NCI-H2029 treated with DMSO at 0.1 percent for 48 hours (cell line): Measurements from ENCODE around the gene ABCC9.

Experiments used
- DNase-seq: peaks from one replicate; lab custom pipeline; 2025; lab: John Stamatoyannopoulos, UW

ABCC9 gene

DNA sequence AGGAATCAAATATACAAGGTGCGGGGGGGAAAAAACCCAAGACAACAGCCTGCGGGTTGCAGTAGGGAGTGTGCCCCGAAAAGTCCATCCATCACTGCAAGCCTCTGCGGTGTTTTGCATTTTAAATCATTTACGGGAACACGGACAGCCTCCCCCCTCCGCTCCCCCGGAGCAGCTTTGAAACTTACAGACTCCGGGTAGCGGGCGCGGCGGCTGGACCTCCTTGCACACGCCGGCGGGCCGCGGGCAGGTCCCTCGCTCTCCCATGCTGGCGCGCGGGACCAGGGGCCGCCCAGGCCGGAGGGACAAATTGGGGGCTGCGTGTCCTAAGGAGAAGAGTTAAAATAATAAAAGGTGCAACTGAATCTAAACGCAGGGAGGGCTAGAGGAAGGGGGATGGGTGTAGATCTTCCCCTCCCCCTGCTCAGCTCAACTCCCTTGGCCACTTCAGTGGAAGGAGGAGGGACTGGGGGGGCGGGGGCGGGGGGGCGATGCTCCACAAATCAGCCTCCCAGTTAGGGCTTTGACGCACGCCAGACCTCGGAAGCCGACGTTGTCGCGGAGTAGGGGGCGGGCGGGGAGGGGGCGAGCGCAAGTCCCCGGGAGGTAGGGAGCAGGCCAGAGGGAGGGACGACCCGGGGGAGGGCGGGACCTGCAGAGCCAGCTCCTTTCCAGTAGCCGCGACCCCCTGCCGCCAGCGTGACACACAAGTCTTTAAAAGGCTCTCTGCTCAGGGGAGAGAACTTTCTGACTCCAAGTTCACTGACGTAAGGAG lies 166.7 kb downstream of the ABCC9 start, which contains the start of gene KCNJ8:
Gene KCNJ8 (minus strand): TSS at position 349 of the 775 bp plus-strand sequence. CDS start 1,090 bp downstream, outside the sequence.
- no peak for DNase-seq

- no peak for DNase-seq
Observed at GRCh38 chr12:21773806-21774205, 167.4 kb downstream of the ABCC9 start.

DNA sequence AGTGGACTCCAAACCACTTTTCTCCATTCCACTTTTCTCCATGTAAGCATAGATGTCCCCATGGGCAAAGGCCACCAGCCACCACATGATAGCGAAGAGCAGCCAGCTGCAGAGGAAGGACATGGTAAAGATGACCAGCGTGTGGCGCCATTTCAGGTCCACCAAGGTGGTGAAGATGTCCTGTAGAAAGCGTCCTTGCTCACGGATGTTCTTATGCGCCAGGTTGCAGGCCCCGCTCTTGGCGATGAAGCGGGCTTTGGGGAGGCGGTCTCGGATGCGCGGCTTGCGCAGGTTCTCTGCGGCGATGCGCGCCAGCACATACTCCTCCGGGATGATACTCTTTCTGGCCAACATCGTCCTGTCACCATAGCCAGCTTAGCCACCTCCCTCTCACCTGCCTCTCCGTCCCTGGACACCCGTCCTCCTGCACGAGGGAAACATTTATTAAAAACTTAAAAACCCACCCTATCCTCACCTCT lies 167.9 kb downstream of the ABCC9 start:
- DNase-seq = no peak

- no peak for DNase-seq
Observed at GRCh38 chr12:21771311-21771710, 169.9 kb downstream of the ABCC9 start.

- no peak for DNase-seq
Observed at GRCh38 chr12:21769307-21769706, 171.9 kb downstream of the ABCC9 start.

DNA sequence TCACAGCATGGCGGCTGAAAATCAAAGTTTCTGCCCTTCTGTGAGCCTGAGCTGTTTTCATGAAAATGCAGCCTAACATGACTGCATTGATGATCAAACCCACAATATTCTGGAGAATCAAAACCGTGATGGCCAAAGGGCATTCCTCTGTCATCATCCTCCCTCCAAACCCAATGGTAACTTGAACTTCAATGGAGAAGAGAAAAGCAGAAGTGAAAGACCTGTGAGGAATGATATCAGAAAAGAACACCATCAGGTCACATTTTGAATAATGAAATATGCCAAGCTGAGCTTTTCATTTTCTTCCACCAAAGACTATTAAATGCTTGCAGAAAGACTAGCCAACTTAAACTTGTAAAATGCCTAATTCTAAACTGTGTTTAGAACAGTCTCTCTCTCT lies 174.8 kb downstream of the ABCC9 start:
- DNase-seq = no peak

DNA sequence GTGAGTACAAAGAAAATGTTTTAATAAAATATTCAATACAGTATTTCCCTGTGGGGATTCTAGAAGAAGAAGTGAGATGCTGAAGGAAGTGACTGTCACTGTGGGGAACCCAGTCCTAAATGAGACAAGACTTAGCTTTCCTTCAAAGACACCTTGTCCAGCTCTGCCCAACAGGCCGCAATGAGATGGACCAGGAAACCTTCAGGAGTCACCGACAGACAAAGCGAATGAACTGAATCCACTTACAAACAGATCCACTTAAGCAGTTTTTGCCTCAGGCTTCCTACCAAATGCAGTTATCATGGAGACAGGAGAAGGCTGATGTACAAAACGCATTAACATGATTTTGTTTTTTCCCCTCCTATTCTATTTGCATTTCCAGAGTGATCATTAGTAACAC lies 176.3 kb downstream of the ABCC9 start:
- DNase-seq = no peak

DNA sequence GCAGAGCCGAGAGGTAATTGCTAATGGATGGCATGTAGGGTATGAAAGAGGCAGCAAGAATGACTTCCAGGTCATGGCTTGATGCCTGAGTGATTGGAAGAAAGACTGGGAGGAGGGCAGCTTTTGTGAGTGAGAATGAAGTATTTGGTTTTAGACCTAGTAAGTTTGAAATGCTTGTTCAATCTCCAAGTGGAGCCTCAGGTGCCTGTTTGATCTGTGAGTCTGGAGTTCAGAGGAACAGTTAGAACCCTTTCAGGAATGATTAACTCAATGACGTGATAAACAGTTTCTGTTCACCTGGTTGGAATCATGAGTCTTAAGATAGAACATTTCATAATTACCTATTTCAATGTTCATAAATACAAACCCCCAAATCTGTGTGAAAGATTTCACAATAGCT lies 177.2 kb downstream of the ABCC9 start:
- no peak for DNase-seq

- DNase-seq = no peak
Observed at GRCh38 chr12:21763531-21763930, 177.7 kb downstream of the ABCC9 start.

GRCh38 chr12:21759737-21760136 lies 181.5 kb downstream of the ABCC9 start:
- no peak for DNase-seq

- no peak for DNase-seq
Observed at GRCh38 chr12:21757735-21758134, 183.5 kb downstream of the ABCC9 start.

DNA sequence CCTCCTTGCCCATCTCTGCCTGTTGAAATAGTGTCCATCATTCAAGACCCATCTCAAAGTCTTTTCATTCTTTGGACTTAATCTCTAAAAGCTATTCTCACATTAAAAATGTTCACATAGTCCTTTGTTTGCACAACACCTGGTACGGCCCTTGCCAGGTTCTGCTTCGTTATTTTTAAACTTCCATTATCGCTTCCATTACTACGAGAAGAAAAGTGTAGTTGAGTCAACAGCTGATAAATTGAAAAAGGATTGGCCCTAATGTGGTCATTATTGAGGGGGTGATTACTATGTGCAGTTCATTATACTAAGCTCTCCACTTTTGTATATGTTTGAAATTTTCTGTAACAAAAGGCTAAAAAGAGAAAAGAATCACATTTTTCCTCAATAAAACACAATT lies 184.5 kb downstream of the ABCC9 start:
- DNase-seq = no peak

GRCh38 chr12:21751517-21751916 lies 189.7 kb downstream of the ABCC9 start:
- no peak for DNase-seq
